HCEC 1CT (cell line): ENCODE data around the gene EIF4B.

Experiments
- DNase-seq: peaks from one replicate; pipeline ENCODE4 v3.0.0-alpha.2; 2017

EIF4B gene

DNA sequence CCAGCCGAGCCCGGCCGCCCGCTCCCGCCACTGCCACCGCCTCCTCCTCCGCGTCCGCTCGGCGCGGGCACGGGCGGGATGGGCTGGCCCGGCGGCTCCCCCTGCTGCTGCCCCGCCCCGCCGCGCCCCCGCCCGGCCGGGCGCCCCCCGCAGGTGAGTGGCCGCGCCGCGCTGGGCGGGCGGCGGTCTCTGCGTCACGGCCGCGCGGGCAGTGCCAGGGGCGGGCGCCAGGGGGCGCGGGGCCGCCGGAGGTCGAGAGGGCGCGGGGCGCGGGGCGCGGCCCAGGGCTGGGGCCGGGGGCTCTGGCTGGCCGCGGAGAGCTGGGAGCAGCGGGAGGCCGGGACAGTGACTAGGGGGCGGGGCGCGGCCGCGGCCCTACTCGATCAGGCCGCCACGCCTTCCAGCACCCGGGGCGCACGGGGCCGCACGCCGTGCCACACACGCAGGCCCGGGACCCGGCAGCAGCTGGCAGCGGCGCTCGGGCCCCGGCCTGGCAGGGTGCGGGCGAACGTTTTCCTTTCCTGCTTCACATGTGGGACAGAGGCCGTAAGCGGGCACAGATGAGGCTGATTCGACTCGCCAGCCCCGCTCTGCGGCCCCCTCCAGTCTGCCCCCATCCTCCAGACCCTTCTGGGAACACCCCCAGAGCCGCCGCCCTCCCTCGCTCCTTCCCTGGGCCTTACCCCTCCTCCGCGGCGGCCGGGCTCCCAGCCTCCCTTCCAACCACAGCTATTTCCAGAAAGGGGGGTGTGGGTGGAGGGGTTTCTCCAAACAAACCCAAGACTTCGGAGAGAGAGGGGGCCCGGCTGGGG lies 41.2 kb downstream of the EIF4B start:
- peak; percentile 71 for DNase-seq

DNA sequence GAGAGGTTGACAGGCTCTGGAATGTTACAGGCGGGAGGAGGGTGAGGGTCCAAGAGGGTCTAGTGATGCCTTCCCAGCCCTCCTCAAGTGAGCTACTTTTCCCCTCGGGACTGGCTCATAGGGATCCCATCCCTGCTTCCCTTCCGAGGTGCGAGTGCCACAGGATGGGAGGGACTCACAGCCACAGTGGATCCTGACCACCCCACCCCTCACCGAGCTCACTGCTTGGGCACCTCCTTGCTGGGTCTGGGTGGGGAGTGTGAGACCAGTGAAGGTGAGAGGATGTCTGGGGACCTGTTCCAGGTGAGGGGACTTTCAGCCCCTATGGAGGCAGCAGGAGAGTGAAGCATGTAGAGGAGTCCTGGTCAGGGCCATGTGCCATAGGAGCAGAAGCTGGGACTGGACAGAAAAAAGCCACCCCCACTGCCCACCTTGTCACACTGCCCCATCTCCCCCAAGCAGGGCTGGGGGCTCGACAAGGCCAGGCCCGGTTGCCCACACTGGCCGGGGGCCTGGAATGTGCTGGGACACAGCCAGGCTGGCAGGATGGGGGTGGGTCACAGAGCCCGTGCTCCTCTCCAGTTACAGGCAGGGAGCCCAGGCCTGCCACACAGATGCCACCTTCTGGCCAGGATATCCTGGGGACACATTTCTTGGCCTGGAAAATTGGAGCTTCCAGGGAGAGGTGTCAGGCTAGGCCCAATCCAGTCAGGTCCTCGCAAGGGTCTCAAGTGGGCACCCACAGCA lies 42.0 kb downstream of the EIF4B start:
- DNase-seq: no peak

DNA sequence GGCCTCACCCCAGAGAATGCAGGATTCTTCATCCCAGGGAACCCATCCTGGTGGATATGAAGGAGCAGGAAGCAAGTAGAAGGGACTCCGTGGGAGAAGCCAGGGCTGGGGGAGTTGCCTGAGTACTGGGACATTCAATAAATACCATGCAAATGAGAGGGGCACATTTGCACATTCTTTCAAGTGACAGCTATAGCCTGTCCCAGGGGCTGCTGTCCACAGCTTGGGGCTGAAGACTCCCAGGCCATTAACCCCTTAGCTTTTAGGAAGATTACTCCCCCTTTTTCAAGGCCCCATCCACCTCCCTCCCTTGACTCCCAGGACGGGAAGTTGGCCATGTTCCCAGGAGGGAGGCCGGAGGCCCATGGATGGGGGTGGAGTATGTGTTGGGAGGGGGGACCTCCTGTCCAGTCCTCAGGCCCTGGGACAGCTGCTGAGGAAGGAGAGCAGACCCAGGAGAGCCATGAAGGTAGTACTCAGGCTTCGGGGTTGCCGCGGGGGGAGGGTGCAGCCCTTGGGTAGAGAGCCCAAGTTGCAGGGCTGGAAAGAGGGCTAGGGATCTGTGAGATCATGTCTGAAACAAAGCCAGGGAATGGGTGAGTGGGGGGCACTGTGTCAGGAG lies 42.6 kb downstream of the EIF4B start:
- DNase-seq: peak; percentile 45

DNA sequence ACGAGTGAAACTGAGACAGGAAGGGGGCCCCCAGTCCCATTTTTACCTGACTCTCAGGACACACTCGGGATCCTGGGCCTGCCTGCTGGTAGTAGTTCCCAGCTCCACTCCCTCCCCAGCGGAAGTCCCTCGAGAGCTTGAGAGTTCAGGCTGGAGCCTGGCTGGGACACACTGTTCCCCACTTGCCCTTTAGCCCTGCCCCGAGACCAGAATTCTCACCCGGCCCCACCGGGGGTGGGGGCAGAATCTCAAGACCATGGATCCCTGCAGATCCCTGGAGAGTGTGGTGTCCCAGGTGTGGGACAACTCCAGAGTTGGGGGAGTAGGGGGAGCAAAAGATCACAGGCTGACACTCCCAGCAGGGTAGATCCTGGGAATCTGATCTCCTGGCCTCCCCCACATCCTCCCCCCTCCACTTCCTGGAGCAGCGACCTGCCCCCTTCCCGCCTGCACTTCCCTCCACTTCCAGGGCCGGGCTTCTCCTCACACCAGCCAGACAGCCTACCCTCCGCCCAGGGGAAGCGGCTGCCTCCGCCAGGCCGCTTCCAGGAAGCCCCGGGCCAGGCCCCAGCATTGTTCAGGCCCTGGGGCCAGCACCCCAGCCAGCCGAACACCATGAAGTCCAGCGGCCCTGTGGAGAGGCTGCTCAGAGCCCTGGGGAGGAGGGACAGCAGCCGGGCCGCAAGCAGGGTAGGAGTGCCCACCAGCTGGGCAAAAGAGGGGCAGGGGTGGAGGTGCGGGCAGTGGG lies 43.5 kb downstream of the EIF4B start, which contains the start of gene TNS2:
Gene TNS2, plus strand, starts transcription at position 495 of the 748 bp plus-strand sequence. Its CDS starts 121 bp downstream, at position 616.
- DNase-seq: peak; percentile 71

DNA sequence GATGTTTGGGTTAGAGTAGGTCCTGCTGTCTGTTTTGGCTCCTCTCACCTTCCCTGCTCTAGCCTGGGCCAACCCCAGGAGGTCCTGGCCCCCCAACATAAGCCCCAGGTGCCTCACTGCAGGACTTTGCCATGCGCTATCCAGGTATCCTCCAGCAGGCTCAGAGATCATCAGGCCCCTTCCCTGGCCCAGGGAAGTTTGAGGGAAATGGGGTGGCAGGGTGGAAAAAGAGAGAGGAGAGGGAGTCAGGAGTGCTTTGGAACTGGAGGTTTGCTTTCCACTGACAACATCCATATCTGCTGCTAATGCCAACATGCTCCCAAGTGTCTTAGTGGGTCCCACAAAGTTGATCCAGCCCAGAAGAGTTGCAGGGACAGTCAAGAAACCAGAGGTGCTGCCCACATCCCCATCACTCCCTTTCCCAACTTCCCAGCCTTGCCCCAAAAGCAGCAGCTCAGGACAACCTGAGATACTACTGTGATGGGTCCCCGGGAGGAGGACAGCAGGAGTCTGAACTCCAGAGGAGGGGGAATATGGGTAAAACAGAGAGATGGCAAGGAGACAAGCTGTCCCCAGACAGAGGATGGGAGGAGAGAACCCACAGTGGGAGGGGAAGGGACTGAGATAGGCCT lies 44.3 kb downstream of the EIF4B start:
- no peak for DNase-seq

DNA sequence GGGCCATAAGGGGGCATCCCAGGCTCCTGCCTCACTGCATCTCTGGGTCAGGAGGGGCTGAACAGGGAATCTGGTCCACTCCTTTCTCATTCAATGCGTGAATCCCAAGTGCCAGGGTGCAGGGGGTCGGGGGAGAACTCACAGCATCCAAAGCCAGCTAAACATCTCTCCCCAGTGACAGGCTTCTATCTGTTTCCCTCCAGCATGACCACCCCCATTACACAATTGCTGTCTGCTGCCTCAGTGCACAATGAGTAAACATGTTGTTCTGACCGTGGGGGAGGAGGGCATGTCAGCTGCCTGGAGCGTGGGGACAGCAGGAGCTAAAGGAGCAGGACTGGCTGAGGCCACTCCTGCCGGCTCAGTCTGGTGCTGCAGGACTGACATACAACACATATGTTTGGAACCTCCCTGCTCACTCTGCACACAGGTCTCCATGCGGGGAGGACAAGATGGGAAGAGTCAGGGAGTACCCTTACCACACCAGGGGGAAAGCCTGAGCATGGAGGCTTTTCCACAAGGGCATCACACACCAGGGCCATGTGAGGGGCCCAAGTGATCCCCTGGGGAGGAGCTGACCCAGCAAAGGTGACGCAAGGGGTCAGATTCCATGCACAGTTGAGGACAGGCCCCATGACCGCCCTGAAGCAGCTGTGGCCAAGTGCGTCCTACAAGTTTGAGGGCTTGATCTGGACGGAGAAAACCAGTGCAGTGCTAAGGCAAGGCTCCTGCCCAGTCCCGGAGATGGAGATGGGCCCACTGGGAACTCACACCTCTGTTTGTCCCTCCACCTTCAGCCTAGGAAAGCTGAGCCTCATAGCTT lies 45.0 kb downstream of the EIF4B start:
- DNase-seq: peak; percentile 82

DNA sequence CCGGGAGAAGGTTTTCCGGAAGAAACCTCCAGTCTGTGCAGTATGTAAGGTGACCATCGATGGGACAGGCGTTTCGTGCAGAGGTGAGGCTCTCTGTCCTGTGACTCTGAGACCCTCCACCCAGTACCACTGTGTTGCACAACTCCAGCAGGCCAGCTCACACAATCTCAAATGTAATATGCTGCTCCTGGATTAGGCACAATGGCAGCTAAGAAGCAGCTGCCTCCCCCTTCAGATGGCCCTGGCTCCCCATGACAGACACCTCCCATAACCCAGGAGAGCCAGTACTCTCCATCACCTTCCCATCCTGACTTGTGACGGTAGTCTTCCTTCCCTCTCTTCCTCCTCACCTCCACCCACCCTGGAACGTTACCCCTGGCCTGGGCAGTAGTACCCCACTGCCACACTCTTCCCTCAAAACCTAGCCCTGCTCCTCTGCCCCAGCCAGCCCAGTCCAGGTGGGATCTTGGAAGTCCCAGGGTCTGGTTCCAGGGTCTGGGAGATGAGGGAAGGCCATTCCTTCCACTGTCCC lies 45.7 kb downstream of the EIF4B start:
- DNase-seq: no peak

DNA sequence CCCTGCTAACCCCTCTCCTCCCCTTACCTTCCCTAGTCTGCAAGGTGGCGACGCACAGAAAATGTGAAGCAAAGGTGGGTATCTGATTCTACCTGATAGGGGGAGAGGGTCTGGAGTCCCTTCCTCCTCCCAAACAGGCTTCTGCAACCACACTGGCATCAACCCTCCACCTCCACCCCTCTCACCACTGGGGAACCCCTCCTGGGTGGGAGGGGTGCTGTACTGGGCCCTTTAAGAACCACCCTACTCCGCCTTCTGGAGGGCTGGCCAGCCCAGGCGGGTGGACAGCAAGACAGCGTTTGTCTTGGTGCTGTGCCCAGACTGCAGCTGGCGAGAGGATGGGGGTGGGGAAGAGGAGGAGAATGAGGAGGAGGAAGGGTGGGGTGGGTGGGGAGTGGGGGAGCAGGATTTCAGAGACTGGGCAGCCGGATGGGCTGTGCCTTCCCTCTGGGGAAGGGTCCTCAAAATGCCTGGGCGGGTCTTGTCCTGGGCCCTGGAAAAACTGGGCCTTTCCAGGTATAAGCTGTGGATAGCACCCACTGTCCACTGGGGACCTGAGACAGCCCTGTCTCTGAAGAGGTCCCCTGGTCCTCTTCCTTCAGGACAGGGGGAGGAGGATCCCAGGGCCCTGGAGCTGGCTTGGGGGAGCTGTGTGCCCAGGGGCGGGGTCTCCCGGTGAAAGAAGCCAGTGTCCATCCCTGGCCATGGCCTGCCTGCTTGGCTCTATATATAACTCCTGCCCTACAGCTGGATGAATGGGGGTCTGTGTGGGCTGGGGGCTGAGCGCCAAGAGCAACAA lies 46.4 kb downstream of the EIF4B start:
- DNase-seq: peak; percentile 81

DNA sequence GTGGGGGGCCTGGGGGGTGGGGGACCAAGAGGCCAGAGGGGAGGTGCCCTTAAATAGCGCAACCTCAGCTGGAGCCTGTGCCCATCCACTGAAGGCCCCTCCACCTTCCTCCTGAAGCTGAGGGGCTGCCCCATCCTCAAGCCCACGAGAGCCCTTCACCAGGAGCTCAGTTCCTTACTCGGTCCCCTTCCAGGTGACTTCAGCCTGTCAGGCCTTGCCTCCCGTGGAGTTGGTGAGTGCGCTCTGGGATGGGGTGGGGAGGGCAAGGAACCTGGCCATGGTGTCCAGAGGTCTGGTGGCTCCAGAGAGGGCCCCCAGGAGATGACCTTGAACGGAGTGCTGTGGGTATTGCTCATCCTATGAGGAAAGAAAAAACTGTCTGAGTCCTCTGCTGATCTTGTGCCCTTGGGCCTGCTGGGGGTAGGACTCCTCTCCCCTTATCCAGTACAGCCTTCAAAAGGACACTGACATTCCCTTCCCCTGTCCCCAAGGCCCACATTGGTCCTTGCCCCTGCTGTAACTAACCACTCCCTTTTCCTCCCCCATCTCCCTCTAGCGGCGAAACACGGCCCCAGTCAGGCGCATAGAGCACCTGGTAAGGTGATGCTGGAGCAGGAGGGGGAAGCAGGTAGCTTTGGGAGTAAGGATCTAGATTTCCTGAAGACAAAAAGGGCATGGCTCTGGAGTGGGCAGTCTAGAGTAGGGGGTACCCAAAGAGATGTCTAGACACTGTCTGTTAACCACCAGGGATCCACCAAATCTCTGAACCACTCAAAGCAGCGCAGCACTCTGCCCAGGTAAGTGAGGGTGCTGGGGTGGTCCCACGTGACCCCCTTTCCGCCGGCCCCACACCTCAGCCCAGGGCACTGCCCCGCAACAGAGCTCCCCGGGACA lies 47.2 kb downstream of the EIF4B start:
- DNase-seq: no peak

DNA sequence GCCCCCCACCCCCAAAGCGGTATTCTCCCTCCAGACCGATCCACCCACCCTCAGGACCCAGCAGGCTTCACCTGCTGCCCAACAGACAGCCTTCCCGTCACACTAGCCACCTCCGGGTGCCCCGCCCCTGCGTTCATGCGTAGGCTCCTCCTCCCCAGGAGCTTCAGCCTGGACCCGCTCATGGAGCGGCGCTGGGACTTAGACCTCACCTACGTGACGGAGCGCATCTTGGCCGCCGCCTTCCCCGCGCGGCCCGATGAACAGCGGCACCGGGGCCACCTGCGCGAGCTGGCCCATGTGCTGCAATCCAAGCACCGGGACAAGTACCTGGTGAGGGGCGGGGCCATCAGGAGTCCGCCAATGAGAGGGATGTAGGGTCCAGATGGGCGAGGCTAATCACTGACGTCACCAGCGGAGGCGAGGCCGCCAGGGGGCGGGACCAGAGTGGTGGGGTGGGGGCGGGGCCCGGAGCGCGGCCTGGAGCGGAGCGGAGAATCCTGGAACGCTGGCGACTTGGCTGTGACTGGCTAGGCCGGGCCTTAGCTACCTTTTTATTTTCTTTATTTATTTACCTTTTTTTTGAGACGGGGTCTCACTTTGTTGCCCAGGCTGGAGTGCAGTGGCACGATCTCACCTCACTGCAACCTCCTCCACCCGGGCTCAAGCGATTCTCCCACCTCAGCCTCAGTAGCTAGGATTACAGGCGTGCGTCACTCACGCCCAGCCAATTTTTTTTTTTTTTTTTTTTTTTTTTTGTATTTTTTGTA lies 48.0 kb downstream of the EIF4B start:
- DNase-seq: peak; percentile 68

DNA sequence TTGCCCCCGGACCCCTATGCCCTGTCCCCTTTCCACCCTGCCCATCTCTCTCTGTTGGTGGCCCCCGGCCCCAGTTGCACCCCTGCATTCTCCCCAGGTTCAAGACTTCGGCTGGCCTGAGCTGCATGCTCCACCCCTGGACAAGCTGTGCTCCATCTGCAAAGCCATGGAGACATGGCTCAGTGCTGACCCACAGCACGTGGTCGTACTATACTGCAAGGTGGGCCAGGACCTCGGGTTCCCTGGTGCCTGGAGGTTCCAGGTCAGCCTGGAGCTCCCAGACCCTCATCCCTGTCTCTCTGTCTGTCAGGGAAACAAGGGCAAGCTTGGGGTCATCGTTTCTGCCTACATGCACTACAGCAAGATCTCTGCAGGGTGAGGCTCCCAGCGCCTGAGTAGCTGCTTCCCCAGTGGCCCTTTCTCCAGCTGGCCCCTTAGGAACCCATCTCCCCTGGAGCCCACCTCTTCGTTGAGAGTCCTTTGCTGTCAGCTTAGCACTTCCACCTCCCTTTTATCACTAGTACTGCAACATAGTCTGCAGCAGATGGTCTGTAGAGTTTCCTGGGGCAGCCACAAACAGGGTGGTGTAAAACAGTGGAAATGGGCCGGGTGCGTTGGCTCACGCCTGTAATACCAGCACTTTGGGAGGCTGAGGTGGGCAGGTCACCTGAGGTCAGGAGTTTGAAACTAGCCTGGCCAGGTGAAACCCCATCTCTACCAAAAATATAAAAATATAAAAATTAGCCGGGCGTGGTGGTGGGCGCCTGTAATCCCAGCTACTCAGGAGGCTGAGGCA lies 49.4 kb downstream of the EIF4B start:
- DNase-seq: no peak

DNA sequence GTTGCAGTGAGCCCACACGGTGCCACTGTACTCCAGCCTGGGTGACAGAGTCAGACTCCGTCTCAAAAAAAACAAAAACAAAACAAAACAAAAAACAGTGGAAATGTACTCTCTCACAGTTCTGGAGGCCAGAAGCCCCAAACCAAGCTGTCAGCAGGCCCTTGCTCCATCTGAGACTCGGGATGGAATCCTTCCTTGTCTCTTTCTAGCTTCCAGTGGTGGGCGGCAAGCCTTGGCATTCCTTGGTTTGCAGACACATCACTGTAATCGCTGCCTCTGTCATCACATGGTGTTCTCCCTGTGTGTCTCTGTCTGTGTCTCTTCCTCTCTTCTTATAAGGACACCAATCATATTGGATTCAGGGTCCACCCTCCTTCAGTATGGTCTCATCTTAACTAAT lies 50.0 kb downstream of the EIF4B start:
- no peak for DNase-seq

DNA sequence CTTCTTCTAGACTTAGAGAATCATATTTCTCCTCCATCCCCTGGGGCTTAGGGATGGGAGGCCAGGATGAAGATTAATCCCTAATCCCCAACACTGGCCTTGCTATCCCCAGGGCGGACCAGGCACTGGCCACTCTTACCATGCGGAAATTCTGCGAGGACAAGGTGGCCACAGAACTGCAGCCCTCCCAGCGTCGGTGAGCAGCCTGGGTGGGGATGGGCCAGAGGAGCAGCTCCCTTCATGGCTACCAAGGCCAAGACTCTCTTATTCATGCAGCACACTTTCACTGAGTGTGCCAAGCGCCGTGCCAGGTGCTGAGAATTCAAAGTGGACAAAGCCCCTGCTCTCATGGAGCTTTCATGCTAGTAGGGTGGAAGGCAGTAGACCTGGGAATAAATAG lies 50.6 kb downstream of the EIF4B start:
- DNase-seq: no peak

DNA sequence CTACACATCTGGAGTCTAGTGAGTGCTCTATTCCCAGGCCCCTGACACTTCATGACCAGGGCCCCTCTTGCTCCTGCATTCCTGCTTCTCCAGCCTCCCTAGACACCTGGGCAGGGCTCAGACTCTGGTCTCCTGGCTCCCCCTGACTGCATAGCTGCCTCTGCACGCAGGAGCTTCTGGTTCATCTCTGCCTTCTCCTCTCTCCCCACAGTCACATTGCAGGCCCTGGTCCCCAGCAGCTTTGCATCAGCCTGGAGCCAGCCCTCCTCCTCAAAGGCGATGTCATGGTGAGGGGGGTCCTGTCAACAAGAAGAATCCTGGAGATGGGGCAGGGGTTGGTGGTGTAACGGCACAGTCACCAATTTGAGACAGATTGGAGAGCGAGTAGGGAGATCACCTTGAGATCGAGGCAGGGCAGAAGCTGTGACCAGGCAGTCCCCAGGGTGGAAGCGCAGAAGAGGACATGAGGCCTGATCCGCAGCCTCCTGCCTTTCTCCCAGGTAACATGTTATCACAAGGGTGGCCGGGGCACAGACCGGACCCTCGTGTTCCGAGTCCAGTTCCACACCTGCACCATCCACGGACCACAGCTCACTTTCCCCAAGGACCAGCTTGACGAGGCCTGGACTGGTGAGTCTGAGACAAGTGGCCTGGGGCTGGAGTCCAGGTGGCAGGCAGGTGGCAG lies 51.7 kb downstream of the EIF4B start:
- no peak for DNase-seq

DNA sequence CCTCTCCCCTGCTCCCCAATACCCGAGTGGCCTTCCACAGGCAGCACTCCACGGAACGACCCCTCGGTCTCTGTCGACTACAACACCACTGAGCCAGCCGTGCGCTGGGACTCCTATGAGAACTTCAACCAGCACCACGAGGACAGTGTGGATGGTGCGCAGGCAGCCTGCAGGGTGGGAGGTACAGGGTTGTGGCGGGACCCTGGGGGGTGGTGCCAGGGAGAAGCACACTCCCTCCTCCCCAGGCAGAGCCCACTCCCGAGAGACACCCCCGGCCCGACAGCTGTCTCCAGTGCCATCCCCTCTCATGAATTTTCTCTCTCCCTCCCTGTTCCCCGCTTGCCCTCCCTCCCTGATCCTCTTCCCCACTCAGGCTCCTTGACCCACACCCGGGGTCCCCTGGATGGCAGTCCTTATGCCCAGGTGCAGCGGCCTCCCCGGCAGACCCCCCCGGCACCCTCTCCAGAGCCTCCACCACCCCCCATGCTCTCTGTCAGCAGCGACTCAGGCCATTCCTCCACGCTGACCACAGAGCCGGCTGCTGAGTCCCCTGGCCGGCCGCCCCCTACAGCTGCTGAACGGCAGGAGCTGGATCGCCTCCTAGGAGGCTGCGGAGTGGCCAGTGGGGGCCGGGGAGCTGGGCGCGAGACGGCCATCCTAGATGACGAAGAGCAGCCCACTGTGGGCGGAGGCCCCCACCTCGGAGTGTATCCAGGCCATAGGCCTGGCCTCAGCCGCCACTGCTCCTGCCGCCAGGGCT lies 52.6 kb downstream of the EIF4B start:
- DNase-seq: no peak

DNA sequence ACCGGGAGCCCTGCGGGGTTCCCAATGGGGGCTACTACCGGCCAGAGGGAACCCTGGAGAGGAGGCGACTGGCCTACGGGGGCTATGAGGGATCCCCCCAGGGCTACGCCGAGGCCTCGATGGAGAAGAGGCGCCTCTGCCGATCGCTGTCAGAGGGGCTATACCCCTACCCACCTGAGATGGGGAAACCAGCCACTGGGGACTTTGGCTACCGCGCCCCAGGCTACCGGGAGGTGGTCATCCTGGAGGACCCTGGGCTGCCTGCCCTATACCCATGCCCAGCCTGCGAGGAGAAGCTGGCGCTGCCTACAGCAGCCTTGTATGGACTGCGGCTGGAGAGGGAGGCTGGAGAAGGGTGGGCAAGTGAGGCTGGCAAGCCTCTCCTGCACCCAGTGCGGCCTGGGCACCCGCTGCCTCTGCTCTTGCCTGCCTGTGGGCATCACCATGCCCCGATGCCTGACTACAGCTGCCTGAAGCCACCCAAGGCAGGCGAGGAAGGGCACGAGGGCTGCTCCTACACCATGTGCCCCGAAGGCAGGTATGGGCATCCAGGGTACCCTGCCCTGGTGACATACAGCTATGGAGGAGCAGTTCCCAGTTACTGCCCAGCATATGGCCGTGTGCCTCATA lies 53.3 kb downstream of the EIF4B start:
- no peak for DNase-seq
